ENCODE data around the gene ABCC6.
"Not testable (repeated sequence)": the region's sequence is repeated elsewhere in the genome, so short reads cannot be mapped to it uniquely, and the experiment has no call there.

ABCC6 gene

GRCh38 chr16:16223662-16224241 lies 458 bp upstream of the ABCC6 start:
- DNase-seq (ENCODE audit: low spot score) = not testable (repeated sequence)

DNA sequence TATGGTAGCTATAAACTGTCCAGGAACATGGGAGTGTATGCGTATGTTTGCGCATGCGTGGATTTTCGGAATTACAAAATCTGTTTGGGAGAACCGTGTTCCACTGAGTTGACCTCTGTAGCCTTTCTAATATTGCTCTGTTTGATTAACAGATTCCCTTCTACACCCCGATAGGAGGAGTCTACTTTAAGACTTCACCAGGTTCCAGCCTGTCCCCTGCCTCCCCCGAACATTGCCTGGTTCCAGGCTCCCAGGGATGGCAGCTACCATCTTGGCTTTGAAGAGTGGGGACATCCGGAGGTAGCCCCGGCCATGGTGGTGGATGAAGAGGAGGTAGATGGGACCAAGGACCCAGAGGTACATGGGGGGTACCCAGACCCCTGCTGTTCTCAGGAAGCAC lies 1.9 kb downstream of the ABCC6 start:
- not testable (repeated sequence) for DNase-seq (ENCODE audit: low spot score)

- DNase-seq (ENCODE audit: low spot score) = not testable (repeated sequence)
Observed at GRCh38 chr16:16220449-16220848, 2.8 kb downstream of the ABCC6 start.

- not testable (repeated sequence) for DNase-seq (ENCODE audit: low spot score)
Observed at GRCh38 chr16:16218787-16219186, 4.5 kb downstream of the ABCC6 start.

- DNase-seq (ENCODE audit: low spot score) = not testable (repeated sequence)
Observed at GRCh38 chr16:16218349-16218748, 4.9 kb downstream of the ABCC6 start.

DNA sequence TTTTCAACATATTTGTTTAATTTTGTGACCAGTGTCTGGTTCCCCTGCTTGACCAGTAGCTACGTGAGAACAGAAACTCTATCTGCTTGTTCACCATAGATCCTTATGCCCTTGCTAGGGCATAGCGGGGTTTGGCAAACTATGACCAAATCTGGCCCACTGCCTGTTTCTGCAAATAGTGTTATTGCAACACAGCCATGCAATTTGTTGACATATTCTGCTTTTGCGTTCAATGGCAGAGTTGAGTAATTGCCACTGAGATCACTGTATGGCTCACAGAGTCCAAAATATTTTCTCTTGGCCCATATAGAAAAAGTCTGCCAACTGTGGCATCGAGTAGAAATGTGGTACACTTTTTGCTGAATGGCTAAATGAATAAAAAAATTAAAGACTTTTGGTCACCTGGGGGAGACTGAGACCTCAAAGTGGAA lies 9.4 kb downstream of the ABCC6 start:
- DNase-seq (ENCODE audit: low spot score) = not testable (repeated sequence)

- not testable (repeated sequence) for DNase-seq (ENCODE audit: low spot score)
Observed at GRCh38 chr16:16211404-16211803, 11.9 kb downstream of the ABCC6 start.

GRCh38 chr16:16208461-16208860 lies 14.8 kb downstream of the ABCC6 start:
- not testable (repeated sequence) for DNase-seq (ENCODE audit: low spot score)

GRCh38 chr16:16207787-16208334 lies 15.4 kb downstream of the ABCC6 start:
- not testable (repeated sequence) for DNase-seq (ENCODE audit: low spot score)

DNA sequence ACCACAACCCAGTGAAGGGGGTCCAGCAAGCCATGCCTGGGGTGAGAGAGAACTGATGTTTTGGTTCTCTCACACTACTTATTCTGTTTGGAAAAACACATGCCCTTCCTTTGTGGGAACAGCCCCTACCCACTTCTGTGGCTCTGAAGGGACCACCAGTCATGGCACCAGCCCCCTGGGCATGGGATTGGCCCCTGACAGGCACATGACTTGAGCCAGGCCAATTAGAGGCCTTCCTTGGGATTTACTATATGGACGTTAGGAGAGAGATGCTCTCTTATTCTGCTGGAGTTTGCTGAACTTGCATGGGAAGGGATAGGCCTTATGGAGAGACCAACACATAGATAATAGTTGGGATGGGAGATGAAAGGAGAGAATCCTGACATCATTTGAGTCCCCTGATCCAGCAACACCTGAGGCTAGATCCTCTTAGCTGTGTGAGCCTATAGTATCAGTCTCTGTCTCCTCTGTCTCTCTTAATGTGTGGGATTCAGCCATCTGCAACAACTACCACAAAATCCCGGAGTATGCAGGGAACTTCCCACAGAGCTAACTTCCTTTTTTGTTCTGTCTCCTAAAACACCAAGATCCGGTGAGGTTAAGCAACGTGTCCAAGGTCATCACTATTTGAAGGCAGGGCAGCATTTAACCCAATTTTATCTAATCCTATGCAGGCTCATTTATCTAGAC lies 16.1 kb downstream of the ABCC6 start:
- DNase-seq (ENCODE audit: low spot score) = not testable (repeated sequence)

DNA sequence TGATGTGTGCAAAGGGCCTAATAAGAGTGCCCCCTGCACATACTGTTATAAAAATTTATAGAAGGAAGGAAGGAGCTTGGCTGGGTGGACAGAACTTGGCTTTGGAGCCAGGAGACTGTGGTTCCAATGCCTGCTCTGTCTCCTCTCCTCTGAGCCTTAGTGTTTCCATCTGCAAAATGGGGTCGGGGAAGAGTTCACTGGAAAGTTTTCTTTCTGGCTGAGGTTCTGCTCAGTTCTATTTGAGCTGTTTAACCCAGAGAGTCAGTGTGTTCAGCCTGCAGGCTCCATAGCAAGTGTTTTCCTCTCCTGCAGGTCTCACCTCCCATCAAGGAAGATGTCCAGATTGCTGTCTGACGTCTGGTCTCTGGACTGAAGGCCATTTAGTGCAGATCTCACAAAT lies 17.4 kb downstream of the ABCC6 start:
- not testable (repeated sequence) for DNase-seq (ENCODE audit: low spot score)

DNA sequence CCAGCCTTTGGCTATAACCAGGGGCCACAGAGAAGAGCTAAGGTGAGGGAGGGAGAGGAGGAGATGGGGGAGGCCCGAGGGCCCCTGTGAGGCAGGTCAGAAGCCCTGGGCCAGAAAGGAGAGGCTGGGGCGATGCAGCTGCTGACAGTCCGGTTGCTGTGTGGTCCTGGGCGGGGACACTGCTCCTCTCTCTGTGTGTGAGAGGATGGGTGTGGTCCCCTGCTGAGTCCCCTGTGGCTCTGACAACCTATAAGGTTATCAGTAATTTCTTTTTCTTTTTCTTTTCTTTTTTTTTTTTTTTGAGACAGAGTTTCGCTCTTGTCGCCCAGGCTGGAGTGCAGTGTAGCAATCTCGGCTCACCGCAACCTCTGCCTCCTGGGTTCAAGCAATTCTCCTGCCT lies 18.7 kb downstream of the ABCC6 start:
- DNase-seq (ENCODE audit: low spot score) = not testable (repeated sequence)

DNA sequence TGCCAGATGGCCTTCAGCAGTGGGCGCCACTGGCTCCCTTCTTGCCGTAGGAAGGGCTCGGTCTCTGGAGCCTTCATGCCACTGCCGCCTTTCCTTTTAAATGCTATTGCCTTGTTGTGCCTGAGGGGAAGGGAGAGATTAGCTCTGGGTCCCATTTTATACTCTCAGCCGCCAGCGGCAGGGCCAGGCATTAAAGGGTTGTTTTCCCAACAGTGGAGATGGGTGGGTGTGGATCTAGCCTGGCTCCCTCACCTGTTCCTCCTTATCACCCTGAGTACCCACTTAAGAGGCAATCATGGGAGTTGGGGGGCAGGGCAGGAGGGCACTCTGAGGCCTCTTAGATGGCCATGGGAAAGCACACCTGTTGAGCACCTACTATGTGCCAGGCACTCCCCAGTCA lies 19.8 kb downstream of the ABCC6 start:
- DNase-seq (ENCODE audit: low spot score) = not testable (repeated sequence)

- DNase-seq (ENCODE audit: low spot score) = not testable (repeated sequence)
Observed at GRCh38 chr16:16202400-16203143, 20.7 kb downstream of the ABCC6 start.

DNA sequence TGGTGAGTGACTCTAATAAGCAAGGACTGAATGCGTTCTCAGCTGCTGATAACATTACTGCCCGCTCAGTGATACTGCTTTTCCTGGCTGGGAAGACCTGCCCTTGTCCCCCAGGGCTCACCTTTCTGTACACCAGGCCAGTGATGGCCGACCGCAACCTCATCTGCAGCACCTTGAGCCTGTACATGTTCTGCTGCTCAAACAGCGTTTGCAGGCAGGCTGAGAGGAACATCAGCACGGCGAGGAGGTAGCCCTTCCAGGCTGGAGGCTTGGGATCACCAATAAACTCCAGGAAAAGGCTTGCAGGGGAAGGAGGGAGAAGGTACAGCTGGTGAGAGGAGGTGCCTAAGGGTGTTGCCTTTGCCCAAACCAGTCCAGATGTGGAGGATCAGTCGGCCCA lies 21.4 kb downstream of the ABCC6 start:
- DNase-seq (ENCODE audit: low spot score) = not testable (repeated sequence)

GRCh38 chr16:16200391-16200790 lies 22.9 kb downstream of the ABCC6 start:
- DNase-seq (ENCODE audit: low spot score) = not testable (repeated sequence)

DNA sequence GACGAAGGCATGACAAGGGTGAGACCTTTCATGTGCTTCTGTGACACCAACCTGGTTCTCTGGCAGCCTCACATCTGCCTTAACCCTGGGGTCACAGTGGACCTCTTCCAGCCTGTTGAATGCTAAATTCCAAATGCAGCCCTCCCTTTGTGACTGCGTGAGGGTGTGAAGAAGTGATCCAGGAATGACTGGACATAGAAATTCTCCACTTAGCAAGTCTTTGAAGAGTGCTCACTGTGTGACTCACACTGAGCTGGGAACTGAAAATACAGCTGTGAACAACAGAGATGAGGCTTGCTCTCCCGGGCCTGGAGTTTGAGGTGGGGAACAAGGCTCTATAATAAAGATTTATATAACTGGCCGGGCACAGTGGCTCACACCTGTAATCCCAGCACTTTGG lies 23.9 kb downstream of the ABCC6 start:
- DNase-seq (ENCODE audit: low spot score) = not testable (repeated sequence)

GRCh38 chr16:16197966-16198365 lies 25.3 kb downstream of the ABCC6 start:
- DNase-seq (ENCODE audit: low spot score) = no peak

- DNase-seq (ENCODE audit: low spot score) = no peak
Observed at GRCh38 chr16:16197331-16197730, 26.0 kb downstream of the ABCC6 start.

GRCh38 chr16:16196099-16196498 lies 27.2 kb downstream of the ABCC6 start:
- DNase-seq (ENCODE audit: low spot score) = no peak

DNA sequence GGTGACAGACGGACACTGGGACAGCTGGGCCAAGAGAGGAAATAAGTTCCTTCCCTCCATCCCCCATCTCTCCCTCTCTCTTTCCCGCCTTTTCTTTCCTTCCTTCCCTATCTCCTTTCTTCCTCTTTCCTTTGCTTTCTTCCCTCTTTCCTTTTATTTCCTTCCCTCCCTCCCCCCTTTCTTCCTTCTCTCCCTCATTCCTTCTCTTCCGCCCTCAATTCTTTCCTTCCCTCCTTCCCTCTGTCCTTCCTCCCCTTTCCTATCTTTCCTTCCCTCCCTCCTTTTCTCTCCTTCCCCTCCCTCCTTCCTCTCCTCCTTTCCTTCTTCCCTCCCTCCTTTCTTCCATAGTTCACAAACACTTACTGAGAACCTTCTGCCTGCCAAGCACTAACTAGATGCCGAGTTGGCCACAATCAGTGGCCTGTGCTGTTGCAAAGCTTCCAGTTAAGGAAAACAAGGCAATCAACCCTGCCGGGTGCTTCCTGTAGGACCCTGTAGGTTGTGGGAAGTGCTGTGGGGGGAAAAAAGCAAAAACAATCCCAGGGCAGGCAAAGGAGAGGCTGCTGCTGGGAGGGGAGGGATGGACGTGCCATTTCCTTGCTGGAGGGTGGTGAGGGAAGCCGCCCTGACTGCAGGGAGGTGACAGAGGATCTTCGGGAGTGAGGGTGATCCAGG lies 31.7 kb downstream of the ABCC6 start:
- DNase-seq (ENCODE audit: low spot score) = no peak

- DNase-seq (ENCODE audit: low spot score) = not testable (repeated sequence)
Observed at GRCh38 chr16:16190966-16191365, 32.3 kb downstream of the ABCC6 start.

Data from CD4-positive, alpha-beta T cell treated with Interleukin-6 at 100 ng/mL for 8 hours (primary cell).